IPS-NIHi7 (cell line): ENCODE data around the gene CNOT8.

Experiments used
- DNase-seq: peaks from one replicate; pipeline ENCODE4 v3.0.0; 2012; ENCODE audit warnings: mixed read lengths; ENCODE audit errors: extremely low spot score

Gene CNOT8

DNA sequence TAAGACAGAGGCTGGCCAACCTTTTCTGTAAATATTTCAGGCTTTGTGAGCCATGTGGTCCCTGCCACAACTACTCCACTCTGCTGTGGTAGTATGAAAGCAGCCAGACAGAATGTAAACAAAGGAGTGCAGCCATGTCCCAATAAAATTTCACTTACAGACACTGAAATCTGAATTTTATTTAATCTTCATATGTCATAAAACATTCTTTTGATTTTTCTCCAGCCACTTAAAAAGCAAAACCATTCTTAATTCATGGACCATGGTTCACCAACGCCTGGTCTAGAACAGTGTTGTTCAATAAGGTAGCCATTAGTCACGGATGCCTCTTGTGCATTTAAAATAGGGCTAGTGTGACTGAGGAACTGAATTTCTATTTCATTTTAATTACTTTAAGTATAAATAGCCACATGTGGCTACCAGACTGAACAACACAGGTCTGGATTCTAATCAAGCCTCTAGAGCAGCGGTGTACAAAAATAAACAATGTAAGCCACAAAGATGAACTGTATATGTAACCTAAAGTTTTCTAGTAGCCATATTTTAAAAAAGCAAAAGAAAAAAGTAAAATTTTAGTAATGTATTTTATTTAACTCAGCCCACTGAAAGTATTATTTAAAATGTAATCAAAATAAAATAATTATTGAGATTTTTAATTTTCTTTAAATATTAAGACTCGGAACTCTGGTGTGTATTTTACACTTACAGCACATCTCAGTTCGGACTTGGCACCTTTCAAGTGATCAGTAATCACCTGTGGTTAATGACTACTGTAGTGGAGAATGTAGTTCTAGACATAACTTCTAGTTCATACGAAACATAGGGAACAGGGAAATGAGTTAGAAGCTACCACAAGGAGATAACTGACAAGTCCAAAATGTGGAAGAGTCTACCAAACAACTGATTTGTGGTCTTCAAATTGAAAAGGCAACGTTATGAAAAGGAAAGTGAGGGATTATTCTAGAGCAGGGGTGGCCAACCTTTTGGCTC, 65.3 kb downstream of the CNOT8 start:
- no peak for DNase-seq
